ENCODE measurements around the gene LOXL3.

LOXL3 gene

DNA sequence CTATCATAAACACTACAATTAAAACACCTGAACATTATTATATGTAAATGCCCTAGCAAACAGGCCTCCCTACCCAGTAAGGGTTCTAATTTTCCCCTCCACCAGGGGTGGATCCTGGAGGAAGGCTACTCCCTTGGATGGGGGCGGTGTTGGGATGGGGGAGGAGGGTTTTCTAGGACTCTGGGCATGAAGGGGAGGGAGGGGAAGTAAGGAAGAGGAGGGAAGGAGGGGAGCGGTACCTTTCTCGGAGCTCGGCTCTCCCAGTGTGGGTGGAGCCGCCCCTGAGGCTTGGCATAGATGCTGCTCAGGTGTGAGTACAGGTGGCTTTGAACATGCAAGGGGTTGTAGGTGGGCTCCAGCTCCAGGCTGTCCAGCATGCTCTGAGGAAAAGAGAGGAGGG lies 6.2 kb upstream of the LOXL3 start:
- Mint-ChIP-seq H3K27ac (no peak overlapping the region), H3K4me3 (no peak overlapping the region), H3K27me3 (peaks cover 42% of the 10 kb centered on the region), H3K4me1 (peaks cover 30% of the 10 kb centered on the region), H3K9me3 (no peaks in the 10 kb centered on the region)
- ATAC-seq: no peak
- DNase-seq: no peak

GRCh38 chr2:74558284-74559230 lies 4.8 kb upstream of the LOXL3 start:
- Mint-ChIP-seq H3K27ac (no peak overlapping the region), H3K27me3 (peaks cover 34% of the 10 kb centered on the region), H3K4me1 (peaks cover 33% of the 10 kb centered on the region), H3K9me3 (no peaks in the 10 kb centered on the region), H3K4me3 (no peak overlapping the region)
- DNase-seq (no peak), ATAC-seq (no peak)

DNA sequence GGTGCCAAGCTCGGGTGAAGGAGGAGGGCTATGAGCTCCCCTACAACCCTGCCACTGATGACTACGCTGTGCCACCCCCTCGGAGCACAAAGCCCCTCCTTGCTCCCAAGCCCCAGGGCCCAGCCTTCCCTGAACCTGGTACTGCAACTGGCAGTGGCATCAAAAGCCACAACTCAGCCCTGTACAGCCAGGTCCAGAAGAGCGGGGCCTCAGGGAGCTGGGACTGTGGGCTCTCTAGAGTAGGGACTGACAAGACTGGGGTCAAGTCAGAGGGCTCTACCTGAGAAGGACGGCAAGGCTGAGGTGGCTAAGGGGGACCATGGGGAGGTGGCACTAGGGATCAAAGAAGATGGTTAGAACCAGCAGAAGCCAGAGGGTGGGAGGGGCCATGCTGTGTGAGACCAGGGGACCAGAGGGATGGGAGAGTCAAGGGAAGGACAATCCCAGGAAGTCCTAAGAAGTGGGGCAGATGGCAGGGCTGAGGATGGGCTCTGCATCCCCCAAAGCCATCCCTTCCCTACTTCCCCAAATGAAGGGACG lies 3.2 kb upstream of the LOXL3 start:
- ATAC-seq (no peak), DNase-seq (no peak)
- peaks cover 28% of the 10 kb centered on the region for H3K4me1 Mint-ChIP-seq
- peaks cover 34% of the 10 kb centered on the region for H3K27me3 Mint-ChIP-seq
- no peak overlapping the region for H3K4me3 Mint-ChIP-seq
- H3K9me3 Mint-ChIP-seq: no peaks in the 10 kb centered on the region
- no peak overlapping the region for H3K27ac Mint-ChIP-seq

DNA sequence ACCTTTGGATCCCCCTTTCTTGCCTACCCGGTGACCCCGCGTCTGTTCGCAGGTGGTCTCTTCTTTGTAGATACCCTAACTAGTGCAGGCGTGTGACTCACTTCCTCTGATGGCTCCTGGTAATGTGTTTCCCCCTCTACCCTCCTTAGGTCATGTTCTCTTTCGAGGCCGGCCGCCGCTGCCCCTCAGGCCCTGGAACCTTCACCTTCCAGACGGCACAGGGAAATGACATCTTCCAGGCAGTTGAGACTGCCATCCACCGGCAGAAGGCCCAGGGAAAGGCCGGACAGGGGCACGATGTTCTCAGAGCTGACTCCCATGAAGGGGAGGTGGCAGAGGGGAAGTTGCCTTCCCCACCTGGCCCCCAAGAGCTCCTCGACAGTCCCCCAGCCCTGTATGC lies 2.4 kb upstream of the LOXL3 start:
- DNase-seq (no peak), ATAC-seq (no peak)
- Mint-ChIP-seq H3K27me3 (peaks cover 34% of the 10 kb centered on the region), H3K4me1 (peaks cover 28% of the 10 kb centered on the region), H3K9me3 (no peaks in the 10 kb centered on the region), H3K4me3 (peak overlapping the region; percentile 88 to 89), H3K27ac (no peak overlapping the region)

GRCh38 chr2:74555610-74556103 lies 1.9 kb upstream of the LOXL3 start:
- H3K27ac Mint-ChIP-seq: peak overlapping the region in 1 of 2 donors; percentile 95
- no peak for DNase-seq
- no peak for ATAC-seq

GRCh38 chr2:74554820-74555531 lies 1.2 kb upstream of the LOXL3 start:
- peak overlapping the region; percentile 88 to 89 for H3K4me3 Mint-ChIP-seq
- ATAC-seq (peak; percentile 55), DNase-seq (peak; percentile 39 to 40)
- H3K4me1 Mint-ChIP-seq: peaks cover 23% of the 10 kb centered on the region
- no peaks in the 10 kb centered on the region for H3K9me3 Mint-ChIP-seq
- H3K27ac Mint-ChIP-seq: peak overlapping the region; percentile 84 to 95
- H3K27me3 Mint-ChIP-seq: peaks cover 34% of the 10 kb centered on the region

More at GRCh38 chr2:74555610-74556103, 1.9 kb upstream of the LOXL3 start:
- H3K27me3 Mint-ChIP-seq: peaks cover 34% of the 10 kb centered on the region
- no peaks in the 10 kb centered on the region for H3K9me3 Mint-ChIP-seq
- H3K4me3 Mint-ChIP-seq: peak overlapping the region; percentile 88 to 89
- peaks cover 27% of the 10 kb centered on the region for H3K4me1 Mint-ChIP-seq

GRCh38 chr2:74552914-74553811 lies 579 bp downstream of the LOXL3 start:
- ATAC-seq (peak; percentile 19), DNase-seq (peak in 1 of 2 donors; percentile 36)
- Mint-ChIP-seq H3K4me1 (peaks cover 29% of the 10 kb centered on the region), H3K4me3 (peak overlapping the region; percentile 31 to 58), H3K27me3 (peaks cover 44% of the 10 kb centered on the region), H3K9me3 (no peaks in the 10 kb centered on the region), H3K27ac (peak overlapping the region in 1 of 2 donors; percentile 56)

DNA sequence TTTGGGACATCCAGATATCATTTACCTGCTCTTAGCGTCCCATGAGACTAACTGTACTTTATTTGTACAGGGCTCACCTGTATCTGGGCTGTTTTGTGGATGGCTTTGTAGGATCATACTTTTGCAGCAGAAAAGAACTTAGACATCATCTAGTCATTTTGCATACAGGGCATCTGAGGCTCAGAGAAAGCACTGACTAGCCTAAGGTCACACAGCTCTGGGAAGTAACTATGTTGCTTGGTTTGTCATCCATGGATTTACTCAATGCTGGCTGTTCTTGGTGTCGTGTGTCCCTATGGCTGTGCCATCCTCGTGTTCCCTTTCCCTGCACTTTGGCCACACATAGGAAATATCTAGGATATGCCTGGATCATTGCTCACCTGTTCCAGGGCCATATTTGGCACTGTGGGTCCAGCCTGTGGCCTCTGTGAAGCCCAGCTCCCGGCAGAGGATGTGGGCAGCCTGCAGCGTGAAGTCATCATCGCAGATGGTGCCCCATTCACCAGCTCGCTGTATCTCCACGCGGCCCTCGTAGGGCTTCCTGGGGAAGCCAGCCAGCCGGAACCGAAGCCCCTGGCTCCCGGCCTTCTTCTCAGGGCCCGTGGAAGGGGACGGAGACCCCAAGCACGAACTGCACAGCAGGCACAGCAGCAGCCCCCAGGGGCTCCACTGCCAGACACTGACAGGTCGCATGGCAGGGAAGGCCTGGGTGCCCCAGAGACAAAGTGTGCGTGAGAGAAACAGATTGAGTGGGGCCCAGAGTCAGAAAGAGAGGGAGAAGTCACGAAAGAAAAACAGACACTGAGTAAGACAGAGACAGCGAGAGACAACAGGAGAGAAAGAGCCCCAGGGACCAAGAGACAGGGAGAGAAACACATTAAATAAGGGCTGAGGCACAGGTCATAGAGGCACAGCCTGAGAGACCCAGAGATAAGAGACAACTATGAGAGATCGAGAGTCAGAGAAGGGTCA lies 1.5 kb downstream of the LOXL3 start:
- peaks cover 53% of the 10 kb centered on the region for H3K27me3 Mint-ChIP-seq
- DNase-seq (no peak), ATAC-seq (no peak)
- H3K27ac Mint-ChIP-seq: peak overlapping the region in 1 of 2 donors; percentile 10
- peaks cover 29% of the 10 kb centered on the region for H3K4me1 Mint-ChIP-seq
- no peaks in the 10 kb centered on the region for H3K9me3 Mint-ChIP-seq
- peak overlapping the region in 1 of 2 donors; percentile 1 for H3K4me3 Mint-ChIP-seq

DNA sequence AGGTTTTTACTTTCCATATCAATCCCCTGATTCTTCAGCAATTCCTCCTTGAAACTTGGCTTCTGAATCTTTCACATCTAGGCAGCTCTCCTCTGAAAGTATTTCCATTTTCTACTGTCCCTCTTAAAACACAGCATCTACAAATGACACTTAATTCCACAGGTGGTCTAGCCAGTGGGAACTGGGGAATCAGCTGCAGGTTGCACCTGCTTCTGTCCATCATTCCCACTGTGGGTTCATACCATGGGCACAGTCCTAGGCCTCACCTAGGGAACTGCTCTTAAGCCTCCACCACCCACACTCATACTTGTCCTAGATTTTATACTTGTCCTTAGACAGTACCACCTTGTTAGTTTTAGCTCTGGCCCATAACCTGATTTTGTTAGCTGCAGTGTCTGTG lies 2.2 kb downstream of the LOXL3 start:
- DNase-seq: no peak
- H3K27me3 Mint-ChIP-seq: peaks cover 59% of the 10 kb centered on the region
- H3K9me3 Mint-ChIP-seq: no peaks in the 10 kb centered on the region
- no peak overlapping the region for H3K27ac Mint-ChIP-seq
- H3K4me3 Mint-ChIP-seq: no peak overlapping the region
- ATAC-seq: no peak
- peaks cover 30% of the 10 kb centered on the region for H3K4me1 Mint-ChIP-seq

DNA sequence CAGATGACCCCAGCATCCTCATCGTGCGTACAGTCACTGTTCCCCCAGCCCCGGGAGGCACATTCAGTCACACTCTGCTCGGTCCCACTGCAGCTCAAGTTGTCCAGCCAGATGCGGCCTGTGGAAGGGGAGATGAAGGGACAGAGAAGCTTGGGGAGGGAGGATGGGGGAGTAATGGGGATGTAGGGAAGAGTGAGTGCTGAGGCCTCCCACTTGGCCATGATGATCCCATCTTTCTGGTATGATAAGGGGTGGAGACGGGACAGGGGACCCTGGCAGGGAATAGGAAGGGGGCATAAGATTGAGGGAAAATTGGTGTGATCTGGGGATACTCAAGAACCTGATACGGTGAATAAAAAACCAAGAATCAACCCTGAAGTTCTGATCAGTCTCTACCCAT lies 3.5 kb downstream of the LOXL3 start:
- ATAC-seq: no peak
- H3K4me3 Mint-ChIP-seq: peak overlapping the region in 1 of 2 donors; percentile 22
- no peak overlapping the region for H3K27ac Mint-ChIP-seq
- peaks cover 68% of the 10 kb centered on the region for H3K27me3 Mint-ChIP-seq
- H3K4me1 Mint-ChIP-seq: peaks cover 22% of the 10 kb centered on the region
- no peak for DNase-seq
- no peaks in the 10 kb centered on the region for H3K9me3 Mint-ChIP-seq

- peaks cover 76% of the 10 kb centered on the region for H3K27me3 Mint-ChIP-seq
- H3K4me1 Mint-ChIP-seq: peaks cover 22% of the 10 kb centered on the region
- peak; percentile 43 for ATAC-seq
- H3K4me3 Mint-ChIP-seq: peak overlapping the region; percentile 74 to 79
- H3K9me3 Mint-ChIP-seq: no peaks in the 10 kb centered on the region
- no peak for DNase-seq
- H3K27ac Mint-ChIP-seq: peak overlapping the region in 1 of 2 donors; percentile 34
These were observed 4.6 kb downstream of the LOXL3 start for GRCh38 chr2:74548900-74549826.

GRCh38 chr2:74548285-74548899 lies 5.3 kb downstream of the LOXL3 start:
- H3K27ac Mint-ChIP-seq: peak overlapping the region in 1 of 2 donors; percentile 55
- peak overlapping the region; percentile 67 to 74 for H3K4me3 Mint-ChIP-seq
- no peaks in the 10 kb centered on the region for H3K9me3 Mint-ChIP-seq

GRCh38 chr2:74546004-74546403 lies 7.7 kb downstream of the LOXL3 start:
- no peak overlapping the region for H3K27ac Mint-ChIP-seq
- peaks cover 16% of the 10 kb centered on the region for H3K4me1 Mint-ChIP-seq
- ATAC-seq (no peak), DNase-seq (no peak)
- H3K9me3 Mint-ChIP-seq: no peaks in the 10 kb centered on the region
- peaks cover 71% of the 10 kb centered on the region for H3K27me3 Mint-ChIP-seq
- no peak overlapping the region for H3K4me3 Mint-ChIP-seq

More at GRCh38 chr2:74548285-74548899, 5.3 kb downstream of the LOXL3 start:
- H3K4me1 Mint-ChIP-seq: peaks cover 16% of the 10 kb centered on the region
- ATAC-seq: no peak
- H3K27me3 Mint-ChIP-seq: peaks cover 77% of the 10 kb centered on the region
- DNase-seq: no peak

Measured in stimulated activated naive CD8-positive, alpha-beta T cell treated with anti-CD3 and anti-CD28 coated beads, Interleukin-15, amount 100 ng/mL, for 72 hours (primary cell).